Neural cell (in vitro differentiated cells): ENCODE data around the gene TSKU. TPM values are rescaled to one million over a fixed set of nuclear protein-coding genes. Genes with fewer than 3 reads are reported as not detected.

Experiments used
- H2AFZ ChIP-seq: fragments of 200-600, 300-800 bp; sonication (generic), shearing (Covaris generic); 2 replicates; pipeline ENCODE4 v1.6.0; 2014; ENCODE audit warnings: low read depth, mild to moderate bottlenecking, antibody characterized with exemption, low read length, moderate library complexity
- H3F3A ChIP-seq: fragments of 200-600 bp; shearing (Covaris generic); 2 replicates; pipeline ENCODE4 v1.6.1; 2016; ENCODE audit warnings: mild to moderate bottlenecking, moderate library complexity, mixed read lengths, antibody characterized with exemption, low read length; ENCODE audit not compliant: insufficient read depth, poor library complexity, severe bottlenecking
- H3K27ac ChIP-seq: fragments of 200-600, 300-800 bp; sonication (generic), shearing (Covaris generic); 2 replicates; pipeline ENCODE4 v1.5.1; 2014; ENCODE audit warnings: mild to moderate bottlenecking, low read length, moderate library complexity
- H3K27me3 ChIP-seq: fragments of 300-800, 200-600 bp; sonication (generic), shearing (Covaris generic); 2 replicates; pipeline ENCODE4 v1.6.0; 2014; ENCODE audit warnings: mild to moderate bottlenecking, low read depth, low read length, moderate library complexity; ENCODE audit not compliant: insufficient read depth
- H3K36me3 ChIP-seq: fragments of 300-800, 200-600 bp; sonication (generic), shearing (Covaris generic); 2 replicates; pipeline ENCODE4 v1.5.1; 2014; ENCODE audit warnings: mild to moderate bottlenecking, antibody characterized with exemption, low read length, moderate library complexity; ENCODE audit not compliant: insufficient read depth
- H3K4me2 ChIP-seq: fragments of 300-800, 200-600 bp; sonication (generic), shearing (Covaris generic); 2 replicates; pipeline ENCODE4 v1.6.0; 2014; ENCODE audit warnings: mild to moderate bottlenecking, low read length
- H3K4me3 ChIP-seq: fragments of 300-800, 200-600 bp; sonication (generic), shearing (Covaris generic); 2 replicates; pipeline ENCODE4 v1.5.1; 2014; ENCODE audit warnings: mild to moderate bottlenecking, low read length, moderate library complexity
- H3K79me2 ChIP-seq: fragments of 200-600 bp; shearing (Covaris generic); replicated peaks from 2 replicates; pipeline ENCODE4 v1.6.0; 2014; ENCODE audit warnings: mild to moderate bottlenecking, low read length, moderate library complexity; ENCODE audit not compliant: insufficient read depth
- H3K9ac ChIP-seq: fragments of 300-800, 200-600 bp; sonication (generic), shearing (Covaris generic); 2 replicates; pipeline ENCODE4 v1.6.1; 2016; ENCODE audit warnings: mild to moderate bottlenecking, low read length, mixed read lengths
- H3K9me2 ChIP-seq: fragments of 200-600 bp; shearing (Covaris generic); 2 replicates; pipeline ENCODE4 v1.6.1; 2016; ENCODE audit warnings: mild to moderate bottlenecking, low read length, mixed read lengths; ENCODE audit not compliant: insufficient read depth
- H3K9me3 ChIP-seq: fragments of 200-600, 300-800 bp; sonication (generic), shearing (Covaris generic); 2 replicates; pipeline ENCODE4 v1.6.1; 2016; ENCODE audit warnings: mild to moderate bottlenecking, mixed run types, low read length, moderate library complexity, mixed read lengths
- H4K20me1 ChIP-seq: fragments of 200-600 bp; shearing (Covaris generic); 2 replicates; pipeline ENCODE4 v1.6.1; 2016; ENCODE audit warnings: mild to moderate bottlenecking, mixed run types; ENCODE audit not compliant: insufficient read depth
- CTCF ChIP-seq: fragments of 450-650 bp; IDR thresholded peaks from 2 replicates; pipeline ENCODE4 v1.5.1; 2014; ENCODE audit warnings: antibody characterized with exemption, mild to moderate bottlenecking, moderate library complexity; ENCODE audit not compliant: poor library complexity, severe bottlenecking
- EP300 ChIP-seq: fragments of 450-650 bp; conservative IDR thresholded peaks from 2 replicates; pipeline ENCODE4 v1.6.1; 2014; ENCODE audit warnings: antibody characterized with exemption, mild to moderate bottlenecking, moderate library complexity; ENCODE audit not compliant: poor library complexity, severe bottlenecking
- EZH2 ChIP-seq: fragments of 200-600, 300-800 bp; shearing (Covaris generic), sonication (generic); IDR thresholded peaks from 2 replicates; pipeline ENCODE4 v1.6.1; 2014; ENCODE audit warnings: antibody characterized with exemption, low read length, borderline replicate concordance, mild to moderate bottlenecking; ENCODE audit not compliant: insufficient read depth, poor library complexity, severe bottlenecking
- MXI1 ChIP-seq: fragments of 450-650 bp; conservative IDR thresholded peaks from 2 replicates; pipeline ENCODE4 v1.6.1; 2014; ENCODE audit warnings: antibody characterized with exemption, mild to moderate bottlenecking; ENCODE audit not compliant: poor library complexity, severe bottlenecking
- POLR2AphosphoS5 ChIP-seq: IDR thresholded peaks from 2 replicates; pipeline ENCODE4 v1.6.1; 2012
- RAD21 ChIP-seq: fragments of 450-650 bp; conservative IDR thresholded peaks from 2 replicates; pipeline ENCODE4 v1.6.1; 2014; ENCODE audit warnings: antibody characterized with exemption, mild to moderate bottlenecking, moderate library complexity
- SMC3 ChIP-seq: fragments of 450-650 bp; conservative IDR thresholded peaks from 2 replicates; pipeline ENCODE4 v1.6.1; 2014; ENCODE audit warnings: antibody characterized with exemption, mild to moderate bottlenecking, moderate library complexity; ENCODE audit not compliant: poor library complexity
- TAF1 ChIP-seq: IDR thresholded peaks from 2 replicates; pipeline ENCODE4 v1.6.1; 2012; ENCODE audit warnings: low read depth
- polyA plus RNA-seq: library from polyadenylated mRNA; depleted of rRNA; stranded (reverse); fragments of >200 nt; gene quantifications from 2 replicates; pipeline ENCODE4 v1.2.3, GENCODE V29; 2014
- TF ChIP-seq, protein P1 (sequence below): IDR thresholded peaks from 2 replicates; pipeline ENCODE4 v1.6.1; 2012; ENCODE audit warnings: borderline replicate concordance

TSKU gene
- polyA plus RNA-seq, 1 donor from 2014 or later, result 3.5 TPM

GRCh38 chr11:76781046-76781801, 1.9 kb upstream of the TSKU start:
- H3K27me3 ChIP-seq, result no peaks in the 10 kb centered on the region
- H3K9me3 ChIP-seq, result no peaks in the 10 kb centered on the region
- H3F3A ChIP-seq, result no peaks in the 10 kb centered on the region
- no peaks in the 10 kb centered on the region for H4K20me1 ChIP-seq
- H3K4me3 ChIP-seq, result no peak overlapping the region
- H2AFZ ChIP-seq, result no peak overlapping the region
- no peak overlapping the region for H3K4me2 ChIP-seq
- H3K9ac ChIP-seq, result no peak overlapping the region
- peaks cover 23% of the 10 kb centered on the region for H3K79me2 ChIP-seq
- no peaks in the 10 kb centered on the region for H3K9me2 ChIP-seq
- H3K36me3 ChIP-seq, result no peaks in the 10 kb centered on the region
- TF ChIP-seq EZH2 (no peak), SMC3 (no peak), POLR2AphosphoS5 (no peak), CTCF (no peak), RAD21 (no peak), MXI1 (no peak), TAF1 (no peak), EP300 (no peak)
- TF ChIP-seq, protein P1, sequence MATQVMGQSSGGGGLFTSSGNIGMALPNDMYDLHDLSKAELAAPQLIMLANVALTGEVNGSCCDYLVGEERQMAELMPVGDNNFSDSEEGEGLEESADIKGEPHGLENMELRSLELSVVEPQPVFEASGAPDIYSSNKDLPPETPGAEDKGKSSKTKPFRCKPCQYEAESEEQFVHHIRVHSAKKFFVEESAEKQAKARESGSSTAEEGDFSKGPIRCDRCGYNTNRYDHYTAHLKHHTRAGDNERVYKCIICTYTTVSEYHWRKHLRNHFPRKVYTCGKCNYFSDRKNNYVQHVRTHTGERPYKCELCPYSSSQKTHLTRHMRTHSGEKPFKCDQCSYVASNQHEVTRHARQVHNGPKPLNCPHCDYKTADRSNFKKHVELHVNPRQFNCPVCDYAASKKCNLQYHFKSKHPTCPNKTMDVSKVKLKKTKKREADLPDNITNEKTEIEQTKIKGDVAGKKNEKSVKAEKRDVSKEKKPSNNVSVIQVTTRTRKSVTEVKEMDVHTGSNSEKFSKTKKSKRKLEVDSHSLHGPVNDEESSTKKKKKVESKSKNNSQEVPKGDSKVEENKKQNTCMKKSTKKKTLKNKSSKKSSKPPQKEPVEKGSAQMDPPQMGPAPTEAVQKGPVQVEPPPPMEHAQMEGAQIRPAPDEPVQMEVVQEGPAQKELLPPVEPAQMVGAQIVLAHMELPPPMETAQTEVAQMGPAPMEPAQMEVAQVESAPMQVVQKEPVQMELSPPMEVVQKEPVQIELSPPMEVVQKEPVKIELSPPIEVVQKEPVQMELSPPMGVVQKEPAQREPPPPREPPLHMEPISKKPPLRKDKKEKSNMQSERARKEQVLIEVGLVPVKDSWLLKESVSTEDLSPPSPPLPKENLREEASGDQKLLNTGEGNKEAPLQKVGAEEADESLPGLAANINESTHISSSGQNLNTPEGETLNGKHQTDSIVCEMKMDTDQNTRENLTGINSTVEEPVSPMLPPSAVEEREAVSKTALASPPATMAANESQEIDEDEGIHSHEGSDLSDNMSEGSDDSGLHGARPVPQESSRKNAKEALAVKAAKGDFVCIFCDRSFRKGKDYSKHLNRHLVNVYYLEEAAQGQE, result no peak
- no peak overlapping the region for H3K27ac ChIP-seq

DNA sequence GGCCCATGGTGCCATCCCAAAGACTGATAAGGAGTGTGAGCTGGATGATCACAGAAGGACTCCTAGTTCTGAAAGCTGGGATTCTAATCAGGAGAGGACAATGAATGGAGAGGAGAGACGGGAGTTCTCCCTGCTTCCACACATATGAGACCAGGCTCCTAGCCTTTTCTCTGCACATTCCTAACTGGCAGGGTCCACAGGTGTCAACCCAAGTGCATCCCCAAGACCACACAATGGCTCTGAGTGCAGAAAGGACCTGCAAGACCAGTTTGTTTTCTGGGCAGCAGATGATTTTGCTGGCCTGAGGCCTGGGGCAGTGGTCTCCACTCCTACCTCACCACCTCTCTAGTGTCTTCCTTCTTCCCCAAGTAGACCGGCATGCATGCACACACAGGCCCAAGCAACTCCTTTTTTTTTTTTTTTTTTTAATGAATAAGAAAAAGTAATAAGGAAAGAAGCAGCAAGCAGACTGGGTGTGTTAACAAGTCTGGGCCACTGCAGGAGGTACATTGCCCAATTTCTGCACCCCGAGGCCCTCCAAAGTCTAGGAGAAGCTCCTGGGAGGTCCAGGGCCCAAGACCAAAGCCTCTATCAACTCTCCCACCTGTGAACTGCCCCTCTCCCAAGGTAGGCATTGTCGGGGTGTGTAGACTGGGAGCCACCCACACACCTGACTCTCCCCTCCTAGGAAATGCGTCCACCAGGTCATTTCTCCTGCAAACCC, 1.2 kb upstream of the TSKU start:
- H3K4me2 ChIP-seq, result peak overlapping the region; percentile 35
- no peak overlapping the region for H3K27ac ChIP-seq
- no peak overlapping the region for H2AFZ ChIP-seq
- H3K9me3 ChIP-seq, result no peaks in the 10 kb centered on the region
- no peaks in the 10 kb centered on the region for H3K36me3 ChIP-seq
- TF ChIP-seq RAD21 (no peak), SMC3 (no peak), EP300 (no peak), CTCF (no peak), TAF1 (no peak), POLR2AphosphoS5 (no peak), MXI1 (no peak), EZH2 (no peak)
- TF ChIP-seq, protein P1, result no peak
- H3K27me3 ChIP-seq, result no peaks in the 10 kb centered on the region
- no peaks in the 10 kb centered on the region for H3K9me2 ChIP-seq
- peaks cover 31% of the 10 kb centered on the region for H3K79me2 ChIP-seq
- H3K4me3 ChIP-seq, result peak overlapping the region; percentile 99
- no peak overlapping the region for H3K9ac ChIP-seq
- H4K20me1 ChIP-seq, result no peaks in the 10 kb centered on the region
- no peaks in the 10 kb centered on the region for H3F3A ChIP-seq
